H1 (cell line): Measurements from ENCODE around the gene IVL. TPM values are rescaled to one million over a fixed set of nuclear protein-coding genes. Genes with fewer than 3 reads are reported as not detected.

Experiments used
- NANOG ChIP-seq: IDR thresholded peaks from 2 replicates; pipeline ENCODE4 v1.6.1; 2011; ENCODE audit warnings: low read length, low read depth, mild to moderate bottlenecking, inconsistent platforms; ENCODE audit not compliant: insufficient read depth, poor library complexity, severe bottlenecking
- SP1 ChIP-seq: IDR thresholded peaks from 2 replicates; pipeline ENCODE4 v1.6.1; 2011; ENCODE audit warnings: low read depth, low read length
- polyA plus RNA-seq, 7 experiments: library from polyadenylated mRNA; depleted of rRNA in 3 of 7; stranded (reverse) in 5 of 7; unstranded in 2 of 7; fragments of >200 nt in 5 of 7; fragments of 200-250 nt in 2 of 7; gene quantifications; 1 replicate in 5 of 7; 2 replicates in 1 of 7; 4 replicates in 1 of 7; pipeline versions ENCODE4 v1.2.1 to v1.2.3, GENCODE V29; 2011 to 2013; ENCODE audit warnings: missing spikeins in 2 of 7, mixed read lengths in 2 of 7
- total RNA-seq: library from RNA; stranded (reverse); fragmentation: NEBNext Ultra II Directional; extraction: Animal tissue kit (Norgen Biotek cat#: 25700); gene quantifications from 2 replicates; pipeline ENCODE4 v1.2.1, GENCODE V29; 2021
- TF ChIP-seq, protein P1 (sequence below), 3 experiments: IDR thresholded peaks; 1 replicate in 2 of 3; 2 replicates in 1 of 3; pipeline versions ENCODE4 v1.5.1 to v1.6.1; 2011; ENCODE audit warnings: low read length in 3 of 3, mild to moderate bottlenecking in 3 of 3, inconsistent platforms in 2 of 3, low read depth in 1 of 3, moderate library complexity in 1 of 3; ENCODE audit not compliant: insufficient read depth in 1 of 3; ENCODE audit errors: control extremely low read depth in 1 of 3

Gene IVL
- total and polyA plus RNA-seq, 2 of the 8 experiments (the other 6 are each of a cell fraction or from before 2014, with no cell fraction given) = not detected

GRCh38 chr1:152876827-152877226 lies 31.5 kb upstream of the IVL start (continued):
- TF ChIP-seq NANOG (no peak), SP1 (no peak)
- TF ChIP-seq, protein P1, sequence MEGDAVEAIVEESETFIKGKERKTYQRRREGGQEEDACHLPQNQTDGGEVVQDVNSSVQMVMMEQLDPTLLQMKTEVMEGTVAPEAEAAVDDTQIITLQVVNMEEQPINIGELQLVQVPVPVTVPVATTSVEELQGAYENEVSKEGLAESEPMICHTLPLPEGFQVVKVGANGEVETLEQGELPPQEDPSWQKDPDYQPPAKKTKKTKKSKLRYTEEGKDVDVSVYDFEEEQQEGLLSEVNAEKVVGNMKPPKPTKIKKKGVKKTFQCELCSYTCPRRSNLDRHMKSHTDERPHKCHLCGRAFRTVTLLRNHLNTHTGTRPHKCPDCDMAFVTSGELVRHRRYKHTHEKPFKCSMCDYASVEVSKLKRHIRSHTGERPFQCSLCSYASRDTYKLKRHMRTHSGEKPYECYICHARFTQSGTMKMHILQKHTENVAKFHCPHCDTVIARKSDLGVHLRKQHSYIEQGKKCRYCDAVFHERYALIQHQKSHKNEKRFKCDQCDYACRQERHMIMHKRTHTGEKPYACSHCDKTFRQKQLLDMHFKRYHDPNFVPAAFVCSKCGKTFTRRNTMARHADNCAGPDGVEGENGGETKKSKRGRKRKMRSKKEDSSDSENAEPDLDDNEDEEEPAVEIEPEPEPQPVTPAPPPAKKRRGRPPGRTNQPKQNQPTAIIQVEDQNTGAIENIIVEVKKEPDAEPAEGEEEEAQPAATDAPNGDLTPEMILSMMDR (IDR thresholded peaks at IDR 0.05; ENCODE audit: control extremely low read depth in 1 of 3, insufficient read depth in 1 of 3, low read depth in 1 of 3, low read length in 3 of 3) = no peak
